GM21360 (cell line): Measurements from ENCODE around the gene TMEM125.

Experiments
- ATAC-seq: cut with Tn5 transposase; IDR thresholded peaks from one replicate; pipeline ENCODE4 v1.9.1; 2021; ENCODE audit warnings: mild to moderate bottlenecking, moderate library complexity; ENCODE audit not compliant: unreplicated experiment

The TMEM125 gene

GRCh38 chr1:43307458-43308158 lies 37.8 kb downstream of the TMEM125 start:
- no peak for ATAC-seq

- no peak for ATAC-seq
Observed at GRCh38 chr1:43308635-43309404, 39.0 kb downstream of the TMEM125 start.

- no peak for ATAC-seq
Observed at GRCh38 chr1:43309405-43310025, 39.7 kb downstream of the TMEM125 start.

GRCh38 chr1:43311521-43311920 lies 41.7 kb downstream of the TMEM125 start:
- no peak for ATAC-seq

- no peak for ATAC-seq
Observed at GRCh38 chr1:43312212-43312623, 42.4 kb downstream of the TMEM125 start.

GRCh38 chr1:43312663-43313515 lies 43.1 kb downstream of the TMEM125 start:
- ATAC-seq: no peak

GRCh38 chr1:43313771-43314170 lies 44.0 kb downstream of the TMEM125 start:
- no peak for ATAC-seq

- ATAC-seq: no peak
Observed at GRCh38 chr1:43314233-43314632, 44.5 kb downstream of the TMEM125 start.

- no peak for ATAC-seq
Observed at GRCh38 chr1:43315481-43315880, 45.7 kb downstream of the TMEM125 start.

- ATAC-seq: no peak
Observed at GRCh38 chr1:43315963-43316737, 46.4 kb downstream of the TMEM125 start.

- no peak for ATAC-seq
Observed at GRCh38 chr1:43316738-43317520, 47.1 kb downstream of the TMEM125 start.

GRCh38 chr1:43317817-43318471 lies 48.2 kb downstream of the TMEM125 start:
- ATAC-seq: no peak

GRCh38 chr1:43318831-43319230 lies 49.0 kb downstream of the TMEM125 start:
- no peak for ATAC-seq

GRCh38 chr1:43319288-43319687 lies 49.5 kb downstream of the TMEM125 start:
- no peak for ATAC-seq

GRCh38 chr1:43319766-43320165 lies 50.0 kb downstream of the TMEM125 start:
- ATAC-seq: no peak

- ATAC-seq: no peak
Observed at GRCh38 chr1:43321331-43321891, 51.6 kb downstream of the TMEM125 start.

GRCh38 chr1:43322506-43322905 lies 52.7 kb downstream of the TMEM125 start:
- no peak for ATAC-seq
